Mesendoderm (in vitro differentiated cells): ENCODE data around the gene ABHD6.
"Not testable (repeated sequence)": the region's sequence is repeated elsewhere in the genome, so short reads cannot be mapped to it uniquely, and the experiment has no call there.

Source experiments
- DNase-seq: peaks from one replicate; pipeline ENCODE4 v3.0.0; 2013
- H2AK5ac ChIP-seq: 2 replicates; pipeline ENCODE4 v1.6.1; 2013; ENCODE audit warnings: low read length, inconsistent platforms
- H2BK120ac ChIP-seq: 2 replicates; pipeline ENCODE4 v1.6.1; 2013; ENCODE audit warnings: low read depth, mild to moderate bottlenecking, low read length, moderate library complexity, mixed read lengths
- H2BK15ac ChIP-seq: replicated peaks from 2 replicates; pipeline ENCODE4 v1.6.1; 2013; ENCODE audit warnings: low read depth, mild to moderate bottlenecking, moderate library complexity
- H2BK5ac ChIP-seq: 2 replicates; pipeline ENCODE4 v1.6.1; 2013; ENCODE audit warnings: low read length, inconsistent platforms
- H3K18ac ChIP-seq: 2 replicates; pipeline ENCODE4 v1.6.1; 2013; ENCODE audit warnings: mild to moderate bottlenecking, low read length, mixed read lengths
- H3K23ac ChIP-seq: one replicate; pipeline ENCODE4 v1.6.1; 2013; ENCODE audit warnings: low read length
- H3K27ac ChIP-seq: 2 replicates; pipeline ENCODE4 v1.5.1; 2013; ENCODE audit warnings: low read depth, mild to moderate bottlenecking, inconsistent platforms, low read length, moderate library complexity
- H3K27me3 ChIP-seq: 2 replicates; pipeline ENCODE4 v1.6.1; 2013; ENCODE audit warnings: low read length, control low read depth, mild to moderate bottlenecking, inconsistent platforms; ENCODE audit not compliant: insufficient read depth, poor library complexity
- H3K36me3 ChIP-seq: 2 replicates; pipeline ENCODE4 v1.6.1; 2013; ENCODE audit warnings: low read length, inconsistent platforms; ENCODE audit not compliant: control insufficient read depth, insufficient read depth
- H3K4ac ChIP-seq: one replicate; pipeline ENCODE4 v1.6.1; 2013; ENCODE audit warnings: low read depth, mild to moderate bottlenecking, low read length, moderate library complexity
- H3K4me1 ChIP-seq: 2 replicates; pipeline ENCODE4 v1.6.1; 2013; ENCODE audit warnings: low read depth, low read length, inconsistent platforms; ENCODE audit not compliant: control insufficient read depth
- H3K4me2 ChIP-seq: 2 replicates; pipeline ENCODE4 v1.6.1; 2013; ENCODE audit warnings: low read length
- H3K4me3 ChIP-seq: 2 replicates; pipeline ENCODE4 v1.5.1; 2013; ENCODE audit warnings: mild to moderate bottlenecking, low read length
- H3K56ac ChIP-seq: one replicate; pipeline ENCODE4 v1.6.1; 2013; ENCODE audit warnings: low read length
- H3K79me1 ChIP-seq: 2 replicates; pipeline ENCODE4 v1.6.1; 2013; ENCODE audit warnings: low read length, inconsistent platforms
- H3K79me2 ChIP-seq: 2 replicates; pipeline ENCODE4 v1.6.1; 2013; ENCODE audit warnings: mild to moderate bottlenecking, low read length; ENCODE audit not compliant: control insufficient read depth, insufficient read depth
- H3K9ac ChIP-seq: 2 replicates; pipeline ENCODE4 v1.6.1; 2013; ENCODE audit warnings: low read length, inconsistent platforms
- H4K5ac ChIP-seq: one replicate; pipeline ENCODE4 v1.6.1; 2013; ENCODE audit warnings: low read length
- H4K8ac ChIP-seq: one replicate; pipeline ENCODE4 v1.6.1; 2013; ENCODE audit warnings: low read depth, mild to moderate bottlenecking, control low read depth, low read length, moderate library complexity
- WGBS: extraction: QIAGEN DNeasy Blood & Tissue Kit; methylation state at CpG from one replicate; pipeline ENCODE4 v1.1.7; 2013; ENCODE audit warnings: low lambda C conversion rate, missing lambda C conversion rate; ENCODE audit not compliant: insufficient coverage; ENCODE audit errors: extremely low coverage; 5-methylcytosine and 5-hydroxymethylcytosine counted together

ABHD6 gene

DNA sequence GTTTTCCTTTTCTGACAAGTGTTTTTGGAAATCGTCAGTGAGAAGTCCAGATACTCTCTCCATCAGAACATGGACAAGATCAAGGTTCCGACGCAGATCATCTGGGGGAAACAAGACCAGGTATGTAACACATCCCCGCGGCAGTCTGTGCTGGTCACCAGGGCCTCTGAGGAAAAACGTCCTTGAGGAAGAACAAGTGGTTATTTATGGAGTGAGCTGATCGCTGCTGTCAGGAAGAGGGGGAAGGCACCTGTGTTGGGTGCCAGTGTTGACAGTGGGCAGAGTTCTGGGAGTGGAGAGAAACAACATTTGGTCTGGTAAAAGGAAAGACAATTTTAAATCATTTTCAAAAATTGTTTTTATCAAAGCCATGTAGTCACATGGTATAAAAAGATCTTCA lies 47.7 kb downstream of the ABHD6 start:
- H3K27ac ChIP-seq: no peak overlapping the region
- no peaks in the 10 kb centered on the region for H3K79me1 ChIP-seq
- H3K79me2 ChIP-seq: no peaks in the 10 kb centered on the region
- no peak overlapping the region for H4K5ac ChIP-seq
- no peak overlapping the region for H2BK15ac ChIP-seq
- H4K8ac ChIP-seq: no peak overlapping the region
- no peak overlapping the region for H2BK5ac ChIP-seq
- H3K4me1 ChIP-seq: no peaks in the 10 kb centered on the region
- H3K36me3 ChIP-seq: no peaks in the 10 kb centered on the region
- no peak overlapping the region for H2BK120ac ChIP-seq
- H3K4ac ChIP-seq: no peak overlapping the region
- no peak overlapping the region for H3K4me3 ChIP-seq
- no peak for DNase-seq
- no CpG with 5 or more reads among the region's 7 CpGs for WGBS
- no peak overlapping the region for H2AK5ac ChIP-seq
- H3K9ac ChIP-seq: no peak overlapping the region
- no peak overlapping the region for H3K23ac ChIP-seq
- no peaks in the 10 kb centered on the region for H3K27me3 ChIP-seq
- no peak overlapping the region for H3K56ac ChIP-seq
- H3K4me2 ChIP-seq: no peak overlapping the region
- H3K18ac ChIP-seq: no peak overlapping the region

DNA sequence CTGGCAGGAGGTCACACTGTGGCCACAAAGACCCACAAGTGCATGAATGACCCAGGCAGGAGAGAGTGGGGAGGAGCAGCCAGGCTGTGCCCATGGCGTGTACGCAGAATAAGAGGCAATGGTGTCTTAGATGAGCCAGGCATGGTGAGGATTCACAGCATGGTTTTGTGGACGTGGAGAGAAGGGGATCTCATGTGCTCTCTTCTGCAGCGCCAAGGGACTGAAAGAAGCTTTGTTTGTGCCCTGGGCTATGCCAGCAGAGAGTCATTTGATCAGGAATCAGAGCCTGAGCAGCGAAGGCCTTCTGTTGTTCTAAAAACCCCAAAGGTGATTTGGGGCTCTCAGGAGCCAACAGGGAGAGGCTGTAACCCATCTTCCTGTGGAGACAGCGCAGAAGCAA lies 49.8 kb downstream of the ABHD6 start:
- no peak overlapping the region for H4K8ac ChIP-seq
- H3K4ac ChIP-seq: no peak overlapping the region
- H3K18ac ChIP-seq: no peak overlapping the region
- H3K23ac ChIP-seq: no peak overlapping the region
- no peak overlapping the region for H3K4me2 ChIP-seq
- no peak overlapping the region for H2BK120ac ChIP-seq
- no peaks in the 10 kb centered on the region for H3K27me3 ChIP-seq
- H2BK15ac ChIP-seq: no peak overlapping the region
- no peaks in the 10 kb centered on the region for H3K4me1 ChIP-seq
- no peak for DNase-seq
- H3K9ac ChIP-seq: no peak overlapping the region
- H2BK5ac ChIP-seq: no peak overlapping the region
- no peak overlapping the region for H3K27ac ChIP-seq
- no peak overlapping the region for H3K56ac ChIP-seq
- H3K79me2 ChIP-seq: no peaks in the 10 kb centered on the region
- H3K36me3 ChIP-seq: no peaks in the 10 kb centered on the region
- H4K5ac ChIP-seq: no peak overlapping the region
- no CpG with 5 or more reads among the region's 6 CpGs for WGBS
- no peak overlapping the region for H2AK5ac ChIP-seq
- no peak overlapping the region for H3K4me3 ChIP-seq
- H3K79me1 ChIP-seq: no peaks in the 10 kb centered on the region

DNA sequence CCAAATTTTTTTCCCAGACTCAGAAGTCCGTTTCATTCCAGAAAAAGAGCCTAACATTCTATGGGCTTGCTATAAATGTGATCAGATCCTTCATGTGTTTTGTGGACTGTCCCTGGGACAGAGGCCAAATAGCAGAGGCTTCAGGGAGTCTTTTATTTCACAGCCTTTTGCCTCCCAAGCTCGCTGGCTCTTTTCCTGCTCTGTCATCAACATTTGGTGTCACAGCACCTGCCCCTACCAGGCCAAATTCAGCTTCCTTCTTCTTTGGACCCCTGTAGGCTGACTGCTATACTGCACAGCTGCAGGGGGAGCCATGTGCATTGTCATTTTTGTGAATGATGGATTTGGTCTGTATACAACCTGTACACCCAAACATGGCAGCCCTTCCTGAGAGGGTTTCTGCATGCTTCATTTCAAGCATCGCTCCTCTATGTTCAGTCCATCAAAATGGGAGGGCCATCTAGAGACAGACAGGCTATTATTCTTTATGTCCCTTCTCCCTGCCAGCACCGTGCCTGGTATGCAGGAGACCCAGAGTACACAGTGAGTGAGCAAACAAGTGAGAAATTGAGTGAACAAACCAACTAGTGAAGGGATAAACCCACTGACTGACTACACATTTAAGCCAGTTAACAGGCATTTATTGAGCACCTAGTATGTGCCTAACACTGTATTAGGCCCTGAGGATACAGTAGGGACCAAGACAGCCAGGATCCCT lies 50.6 kb downstream of the ABHD6 start:
- H3K56ac ChIP-seq: no peak overlapping the region
- H3K79me1 ChIP-seq: no peaks in the 10 kb centered on the region
- H4K8ac ChIP-seq: no peak overlapping the region
- H3K18ac ChIP-seq: no peak overlapping the region
- H3K4me2 ChIP-seq: no peak overlapping the region
- DNase-seq: no peak
- no peaks in the 10 kb centered on the region for H3K36me3 ChIP-seq
- no peak overlapping the region for H2BK15ac ChIP-seq
- no peaks in the 10 kb centered on the region for H3K27me3 ChIP-seq
- H3K27ac ChIP-seq: no peak overlapping the region
- no peak overlapping the region for H4K5ac ChIP-seq
- H3K23ac ChIP-seq: no peak overlapping the region
- no peak overlapping the region for H2BK5ac ChIP-seq
- H2BK120ac ChIP-seq: no peak overlapping the region
- H3K4me3 ChIP-seq: no peak overlapping the region
- no peaks in the 10 kb centered on the region for H3K4me1 ChIP-seq
- H3K79me2 ChIP-seq: no peaks in the 10 kb centered on the region
- no peak overlapping the region for H3K4ac ChIP-seq
- H3K9ac ChIP-seq: no peak overlapping the region
- no peak overlapping the region for H2AK5ac ChIP-seq
- no CpG with 5 or more reads among the region's 4 CpGs for WGBS

DNA sequence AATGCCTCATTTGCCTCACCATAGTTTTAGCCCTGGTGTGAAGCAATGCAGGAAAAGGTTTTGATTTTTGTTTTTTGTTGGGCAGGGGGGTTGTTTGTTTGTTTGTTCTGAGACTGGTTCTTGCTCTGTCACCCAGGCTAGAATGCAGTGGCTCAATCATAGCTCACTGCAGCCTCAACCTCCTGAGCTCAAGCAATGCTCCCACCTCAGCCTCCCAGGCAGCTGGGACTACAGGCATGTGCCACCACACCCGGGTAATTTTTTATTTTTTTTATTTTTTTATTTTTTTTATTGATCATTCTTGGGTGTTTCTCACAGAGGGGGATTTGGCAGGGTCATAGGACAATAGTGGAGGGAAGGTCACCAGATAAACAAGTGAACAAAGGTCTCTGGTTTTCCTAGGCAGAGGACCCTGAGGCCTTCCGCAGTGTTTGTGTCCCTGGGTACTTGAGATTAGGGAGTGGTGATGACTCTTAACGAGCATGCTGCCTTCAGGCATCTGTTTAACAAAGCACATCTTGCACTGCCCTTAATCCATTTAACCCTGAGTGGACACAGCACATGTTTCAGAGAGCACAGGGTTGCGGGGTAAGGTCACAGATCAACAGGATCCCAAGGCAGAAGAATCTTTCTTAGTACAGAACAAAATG lies 51.5 kb downstream of the ABHD6 start:
- H3K36me3 ChIP-seq, H3K4ac ChIP-seq, H3K9ac ChIP-seq, H3K27me3 ChIP-seq, H3K4me1 ChIP-seq, H2BK5ac ChIP-seq, H3K27ac ChIP-seq, H3K4me2 ChIP-seq, DNase-seq, H2AK5ac ChIP-seq, H3K79me1 ChIP-seq, H3K18ac ChIP-seq, H2BK120ac ChIP-seq, H3K23ac ChIP-seq, H3K79me2 ChIP-seq, H4K8ac ChIP-seq, H3K4me3 ChIP-seq, H3K56ac ChIP-seq, H4K5ac ChIP-seq, H2BK15ac ChIP-seq: not testable (repeated sequence)
- WGBS: no CpG with 5 or more reads among the region's 4 CpGs

DNA sequence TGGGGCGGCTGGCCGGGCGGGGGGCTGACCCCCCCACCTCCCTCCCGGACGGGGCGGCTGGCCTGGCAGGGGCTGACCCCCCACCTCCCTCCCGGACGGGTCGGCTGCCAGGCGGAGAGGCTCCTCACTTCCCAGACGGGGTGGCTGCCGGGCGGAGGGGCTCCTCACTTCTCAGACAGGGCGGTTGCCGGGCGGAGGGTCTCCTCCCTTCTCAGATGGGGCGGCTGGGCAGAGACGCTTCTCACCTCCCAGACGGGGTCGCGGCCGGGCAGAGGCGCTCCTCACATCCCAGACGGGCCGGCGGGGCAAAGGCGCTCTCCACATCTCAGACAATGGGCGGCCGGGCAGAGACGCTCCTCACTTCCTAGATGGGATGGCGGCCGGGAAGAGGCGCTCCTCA lies 52.9 kb downstream of the ABHD6 start:
- WGBS: no CpG with 5 or more reads among the region's 33 CpGs
- not testable (repeated sequence) for H3K56ac ChIP-seq, DNase-seq, H3K4ac ChIP-seq, H3K27ac ChIP-seq, H4K8ac ChIP-seq, H3K4me3 ChIP-seq, H3K9ac ChIP-seq, H3K27me3 ChIP-seq, H2BK15ac ChIP-seq, H2AK5ac ChIP-seq, H3K18ac ChIP-seq, H3K79me2 ChIP-seq, H3K4me1 ChIP-seq, H3K23ac ChIP-seq, H3K36me3 ChIP-seq, H3K79me1 ChIP-seq, H2BK5ac ChIP-seq, H3K4me2 ChIP-seq, H4K5ac ChIP-seq, H2BK120ac ChIP-seq
